Measurements from ENCODE around the gene AFAP1L2.
"Not testable (repeated sequence)": the region's sequence is repeated elsewhere in the genome, so short reads cannot be mapped to it uniquely, and the experiment has no call there.

AFAP1L2 gene

GRCh38 chr10:114337510-114338462 is 66.5 kb downstream of the AFAP1L2 start:
- no peak for DNase-seq (ENCODE audit: low read depth in 1 of 2, low spot score in 1 of 2)

- DNase-seq (ENCODE audit: low read depth in 1 of 2, low spot score in 1 of 2), result no peak
Measured at GRCh38 chr10:114336823-114337509, 67.3 kb downstream of the AFAP1L2 start.

- no peak for DNase-seq (ENCODE audit: low read depth in 1 of 2, low spot score in 1 of 2)
Measured at GRCh38 chr10:114335614-114336013, 68.7 kb downstream of the AFAP1L2 start.

GRCh38 chr10:114334301-114334700 is 70.0 kb downstream of the AFAP1L2 start:
- DNase-seq (ENCODE audit: low read depth in 1 of 2, low spot score in 1 of 2), result no peak

GRCh38 chr10:114333441-114333840 is 70.9 kb downstream of the AFAP1L2 start:
- DNase-seq (ENCODE audit: low read depth in 1 of 2, low spot score in 1 of 2), result not testable (repeated sequence)

DNA sequence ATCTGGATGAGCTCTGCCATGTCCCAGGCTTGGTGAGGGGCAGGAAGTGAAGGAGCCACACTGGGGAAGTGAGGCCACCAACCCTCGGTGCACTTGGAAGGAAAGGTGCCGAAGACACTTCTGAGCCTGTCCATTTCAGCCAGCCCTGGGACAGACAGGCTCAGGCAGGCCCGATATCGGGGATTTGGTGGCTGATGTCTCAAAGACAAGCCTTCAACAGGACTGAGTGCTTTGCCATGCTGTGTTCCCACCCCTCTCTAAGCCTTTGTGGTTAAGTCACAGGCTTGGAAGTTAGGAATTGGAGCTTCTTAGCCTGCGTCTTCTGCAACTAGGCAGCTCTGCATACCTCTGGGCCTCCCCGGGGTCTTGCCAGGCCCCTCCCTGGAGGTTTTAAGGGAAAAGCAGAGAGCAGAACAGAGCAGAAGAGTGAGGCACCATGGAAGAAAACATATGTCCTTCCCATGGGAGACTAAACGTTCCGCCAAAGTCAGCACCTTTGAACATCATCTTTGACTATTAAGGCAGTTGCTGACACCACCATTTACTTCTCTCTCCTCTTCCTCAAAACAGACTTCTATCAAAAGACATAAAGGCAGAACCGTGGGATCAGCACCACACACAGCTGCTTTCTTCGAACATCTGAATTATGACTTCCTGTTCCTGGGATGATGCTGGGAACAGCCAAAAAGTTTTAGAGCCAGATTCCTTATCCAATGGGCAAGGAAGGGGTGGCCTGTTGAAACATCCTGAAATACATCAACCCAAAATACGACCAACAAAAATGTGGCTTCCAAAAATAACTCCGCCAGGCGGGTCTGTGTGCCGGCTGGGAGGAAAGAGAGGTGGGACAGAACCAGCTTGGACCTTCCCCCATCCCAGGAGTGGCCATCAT is 71.8 kb downstream of the AFAP1L2 start:
- no peak for DNase-seq (ENCODE audit: low read depth in 1 of 2, low spot score in 1 of 2)

GRCh38 chr10:114329634-114330365 is 74.5 kb downstream of the AFAP1L2 start:
- no peak for DNase-seq (ENCODE audit: low read depth in 1 of 2, low spot score in 1 of 2)

DNA sequence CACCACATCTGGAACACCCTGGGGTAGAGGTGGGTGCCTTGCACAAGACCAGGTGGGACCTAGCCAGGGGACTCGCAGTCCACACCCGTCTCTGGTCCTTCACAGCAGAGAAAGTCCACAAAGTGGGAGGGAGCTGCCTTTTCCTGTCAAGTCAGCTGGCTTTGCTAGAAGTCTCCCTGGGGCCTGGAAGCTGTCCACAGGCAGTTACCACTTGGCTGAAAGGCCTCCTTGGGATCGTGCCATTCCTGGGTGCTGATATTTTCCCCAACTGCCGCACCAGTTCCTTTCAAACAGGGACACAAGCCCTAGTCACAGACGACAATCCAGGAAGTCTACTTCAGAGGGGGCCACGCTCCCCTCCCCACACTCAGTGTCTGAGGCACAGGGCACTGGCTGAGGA is 75.4 kb downstream of the AFAP1L2 start:
- no peak for DNase-seq (ENCODE audit: low read depth in 1 of 2, low spot score in 1 of 2)

GRCh38 chr10:114328441-114328812 is 75.9 kb downstream of the AFAP1L2 start:
- DNase-seq (ENCODE audit: low read depth in 1 of 2, low spot score in 1 of 2), result no peak

GRCh38 chr10:114327537-114328440 is 76.5 kb downstream of the AFAP1L2 start:
- DNase-seq (ENCODE audit: low read depth in 1 of 2, low spot score in 1 of 2), result no peak

GRCh38 chr10:114326795-114327194 is 77.5 kb downstream of the AFAP1L2 start:
- DNase-seq (ENCODE audit: low read depth in 1 of 2, low spot score in 1 of 2), result no peak

- no peak for DNase-seq (ENCODE audit: low read depth in 1 of 2, low spot score in 1 of 2)
Measured at GRCh38 chr10:114323023-114323422, 81.3 kb downstream of the AFAP1L2 start.

GRCh38 chr10:114322344-114322743 is 82.0 kb downstream of the AFAP1L2 start:
- DNase-seq (ENCODE audit: low read depth in 1 of 2, low spot score in 1 of 2), result no peak

DNA sequence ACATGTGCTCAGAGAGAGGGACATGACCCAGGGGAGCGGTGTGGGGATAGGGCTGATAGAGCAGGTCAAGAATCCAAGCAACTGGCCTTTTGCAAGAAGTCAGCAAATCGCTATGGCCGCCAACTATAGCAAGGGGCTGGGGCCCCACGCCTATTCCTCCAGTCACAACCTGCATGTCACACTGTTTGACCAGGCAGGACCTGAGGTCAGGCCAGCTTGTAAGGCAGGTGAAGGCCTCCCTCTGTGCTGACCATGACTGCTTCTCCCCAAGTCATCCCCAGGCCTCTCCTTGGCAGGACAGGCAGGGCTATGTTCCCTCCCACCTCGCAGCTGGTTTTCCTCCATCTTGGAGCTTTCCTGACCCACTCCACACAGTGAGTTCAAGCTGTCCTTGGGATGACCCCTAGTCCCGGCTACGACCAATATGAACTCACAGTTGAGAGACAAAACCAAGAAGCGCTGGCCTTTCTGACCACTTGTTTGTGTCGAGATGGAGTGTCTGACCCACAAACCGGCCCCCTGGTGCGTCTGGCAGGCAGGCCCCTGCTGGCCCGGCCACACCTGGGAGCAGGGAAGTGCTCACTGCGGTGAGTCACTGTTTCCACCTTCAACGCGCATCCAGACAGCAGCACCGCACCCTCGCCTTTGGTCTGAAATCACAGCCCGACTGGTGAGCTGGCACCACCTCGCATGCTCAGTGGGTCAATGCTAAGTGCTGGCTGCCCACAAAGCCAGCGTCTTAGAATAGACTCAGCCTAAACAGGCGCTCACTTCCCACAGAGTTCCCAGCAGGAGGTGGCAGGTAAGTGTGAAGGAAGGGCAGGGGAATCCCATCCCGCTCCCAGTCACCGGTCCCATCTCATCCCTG is 83.8 kb downstream of the AFAP1L2 start:
- DNase-seq (ENCODE audit: low read depth in 1 of 2, low spot score in 1 of 2), result no peak

DNA sequence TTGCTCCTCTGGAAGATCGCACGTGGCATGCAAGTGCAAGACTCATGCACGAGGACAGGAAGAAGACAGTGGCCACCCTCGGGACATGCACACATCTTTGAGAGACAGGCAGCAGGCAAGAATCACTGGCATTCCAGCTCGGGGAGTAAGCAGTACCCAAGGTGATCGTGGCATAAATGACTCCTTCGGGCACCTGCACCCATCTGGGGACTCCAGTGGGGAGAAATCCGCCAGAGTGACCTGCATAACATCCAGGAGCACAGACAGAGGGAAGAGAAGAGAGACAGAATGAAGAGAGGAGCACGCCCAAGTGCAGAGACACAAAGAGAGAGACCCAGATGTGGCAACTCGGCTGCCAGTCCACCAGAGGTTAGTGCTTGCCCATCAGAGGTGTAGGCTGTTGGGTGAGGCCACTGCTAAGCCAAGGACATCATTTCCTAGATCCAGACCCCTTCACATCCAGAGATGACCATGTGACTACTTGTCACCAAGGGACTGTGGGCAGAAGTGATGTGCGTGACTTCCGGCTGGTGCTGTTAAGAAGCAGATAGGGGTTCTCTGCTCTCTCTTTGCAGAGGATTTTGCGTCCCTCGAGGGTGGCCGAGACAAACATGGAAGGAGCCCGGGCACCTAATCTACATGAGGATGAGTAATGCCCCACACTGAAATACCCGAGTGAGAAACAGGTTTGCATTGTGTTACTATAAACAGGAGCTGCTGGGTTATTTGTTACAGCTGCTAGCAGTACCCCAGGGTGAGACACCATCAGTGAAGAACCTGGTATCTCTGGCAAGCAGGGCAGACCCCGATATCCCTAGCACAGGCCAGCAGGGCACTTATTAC is 84.7 kb downstream of the AFAP1L2 start:
- no peak for DNase-seq (ENCODE audit: low read depth in 1 of 2, low spot score in 1 of 2)

- DNase-seq (ENCODE audit: low read depth in 1 of 2, low spot score in 1 of 2), result no peak
Measured at GRCh38 chr10:114316744-114317143, 87.6 kb downstream of the AFAP1L2 start.

DNA sequence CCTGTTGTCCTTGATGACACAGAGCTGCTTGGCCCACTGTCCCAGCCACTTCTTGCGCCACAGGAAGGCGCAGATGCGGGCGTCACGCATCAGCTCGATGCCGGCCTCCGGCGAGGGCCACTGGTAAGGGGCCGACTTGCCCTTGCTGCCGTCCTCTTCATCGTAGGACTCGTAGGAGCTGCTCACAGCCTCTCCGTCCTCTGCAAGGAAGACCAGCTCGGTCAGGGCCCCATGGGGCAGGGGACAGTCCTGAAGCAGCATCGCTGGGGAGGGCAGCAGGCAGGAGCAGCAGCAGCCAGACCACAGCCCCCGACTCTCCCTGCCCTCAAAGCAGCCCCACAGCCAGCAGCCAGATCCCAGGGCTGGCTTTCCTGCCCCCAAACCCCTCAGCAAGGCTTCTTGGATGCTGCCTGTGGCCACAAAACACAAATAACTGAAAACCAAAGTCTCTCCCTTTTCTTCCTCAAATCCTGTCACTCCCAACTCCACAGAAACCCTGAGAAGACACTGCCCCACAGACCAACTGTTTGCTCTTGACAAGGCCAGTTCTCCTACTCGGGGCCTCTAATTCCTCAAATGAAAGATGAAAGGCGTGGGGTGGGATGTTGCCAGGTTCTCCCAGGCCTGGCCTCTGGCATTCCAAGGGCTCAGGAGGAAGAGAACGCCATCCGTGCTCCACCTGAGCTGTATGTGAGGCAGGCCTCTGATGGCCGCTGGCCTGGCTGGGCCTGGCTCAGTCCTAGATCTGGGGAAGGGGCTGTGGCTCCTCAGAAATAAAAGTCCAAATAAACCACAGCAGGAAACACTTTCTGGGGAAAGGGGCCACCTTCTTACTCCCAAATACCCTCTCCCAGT is 88.5 kb downstream of the AFAP1L2 start:
- no peak for DNase-seq (ENCODE audit: low read depth in 1 of 2, low spot score in 1 of 2)

All from activated T-helper 1 cell treated with anti-CD3 and anti-CD28 coated beads, Interleukin-2, amount 50 U/mL, for 16 hours (primary cell).